ENCODE measurements around the gene SLC24A4. TPM values are rescaled to one million over a fixed set of nuclear protein-coding genes. Genes with fewer than 3 reads are reported as not detected.

Gene SLC24A4
- total RNA-seq, 1 donor from 2014 or later = 0.26 TPM

DNA sequence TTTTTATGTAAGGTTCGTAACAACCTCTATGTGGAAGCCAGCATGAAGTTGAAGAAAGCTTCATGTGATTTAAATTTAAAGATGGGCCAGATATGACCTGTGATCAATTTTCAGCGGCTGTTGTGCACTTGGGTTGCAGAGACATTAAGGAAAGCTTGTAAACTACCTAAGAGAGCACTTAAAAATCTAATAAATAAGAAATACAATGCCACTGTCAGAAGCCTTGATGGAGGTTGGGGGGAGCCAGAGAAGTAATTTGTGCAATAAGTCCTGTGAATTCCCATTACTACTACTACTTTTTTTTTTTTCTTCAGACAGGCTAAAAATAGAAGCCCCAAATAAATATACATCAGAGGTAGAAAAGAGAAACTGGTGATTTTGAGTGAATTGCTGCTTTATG is 30.3 kb upstream of the SLC24A4 start:
- TF ChIP-seq CTCF (conservative IDR thresholded peaks at IDR 0.05) = no peak
- Mint-ChIP-seq H3K27me3 (ENCODE audit: low read depth) (peaks cover 23% of the 10 kb centered on the region), H3K27ac (ENCODE audit: unreplicated experiment) (no peak overlapping the region), H3K36me3 (ENCODE audit: low read depth) (no peaks in the 10 kb centered on the region), H3K4me1 (peaks cover 2% of the 10 kb centered on the region), H3K4me3 (no peak overlapping the region), H3K9me3 (no peaks in the 10 kb centered on the region)
- DNase-seq (ENCODE audit: low read depth, low spot score) = no peak

DNA sequence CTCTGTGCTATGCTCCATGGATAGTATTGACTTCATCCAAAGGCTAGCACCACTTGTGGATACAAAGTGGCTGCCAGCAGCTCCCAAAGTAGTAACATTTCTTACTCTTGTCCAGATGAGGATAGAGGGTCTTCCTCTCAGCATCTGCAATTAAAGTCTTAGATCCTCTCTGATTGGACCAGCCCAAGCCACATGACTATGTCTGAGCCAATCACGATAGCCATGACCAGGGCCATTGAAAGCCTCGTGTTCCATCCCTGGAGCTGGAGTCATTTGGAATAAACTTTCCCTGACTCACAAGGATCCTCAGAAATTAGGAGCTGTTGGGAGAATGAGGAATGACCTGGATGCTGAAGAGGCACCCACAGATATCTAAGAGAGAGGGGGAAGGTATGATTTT is 28.5 kb upstream of the SLC24A4 start:
- Mint-ChIP-seq H3K27ac (ENCODE audit: unreplicated experiment) (no peak overlapping the region), H3K4me3 (no peak overlapping the region), H3K9me3 (no peaks in the 10 kb centered on the region), H3K27me3 (ENCODE audit: low read depth) (peaks cover 20% of the 10 kb centered on the region), H3K4me1 (peaks cover 12% of the 10 kb centered on the region), H3K36me3 (ENCODE audit: low read depth) (no peaks in the 10 kb centered on the region)
- no peak for DNase-seq (ENCODE audit: low read depth, low spot score)
- TF ChIP-seq CTCF (conservative IDR thresholded peaks at IDR 0.05) = no peak

DNA sequence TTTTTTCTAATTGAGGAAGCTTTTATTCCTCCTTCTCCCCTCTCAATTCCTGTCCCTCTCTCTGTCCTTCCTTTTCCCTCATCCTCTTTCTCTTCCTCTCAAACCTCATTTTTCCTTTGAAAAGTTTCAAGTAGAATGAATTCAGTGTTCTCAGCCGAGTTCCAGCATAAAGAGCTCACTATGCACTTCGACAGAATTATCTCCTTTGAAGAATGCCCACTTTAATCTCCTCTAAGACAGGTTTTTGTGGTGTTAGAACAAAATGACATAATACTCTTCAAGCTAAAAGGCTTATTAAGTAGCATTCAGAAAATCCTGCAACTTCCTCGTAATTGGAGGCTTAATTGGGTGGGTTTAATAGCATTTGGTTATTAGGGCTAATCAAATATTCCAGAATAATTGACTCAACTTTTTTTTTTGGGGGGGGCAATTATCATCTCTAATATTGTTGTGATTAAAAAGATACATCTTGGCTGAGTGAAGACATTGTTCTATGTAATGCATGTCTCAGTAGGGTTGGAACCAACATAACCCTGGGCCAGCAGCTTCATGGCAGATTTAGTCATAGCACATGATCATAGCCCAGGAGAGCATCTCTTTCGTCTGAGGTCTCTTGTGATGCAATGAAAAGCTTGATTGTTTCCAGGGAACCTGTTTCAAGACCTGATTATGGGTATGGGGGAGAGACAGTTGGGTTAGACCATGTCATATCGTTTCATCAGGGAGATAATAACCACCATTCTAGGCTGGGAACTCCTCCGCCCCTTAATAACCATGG is 25.0 kb upstream of the SLC24A4 start:
- H3K27ac Mint-ChIP-seq (ENCODE audit: unreplicated experiment) = no peak overlapping the region
- peaks cover 19% of the 10 kb centered on the region for H3K4me1 Mint-ChIP-seq
- DNase-seq (ENCODE audit: low read depth, low spot score) = no peak
- no peak overlapping the region for H3K4me3 Mint-ChIP-seq
- H3K27me3 Mint-ChIP-seq (ENCODE audit: low read depth) = peaks cover 14% of the 10 kb centered on the region
- TF ChIP-seq CTCF (conservative IDR thresholded peaks at IDR 0.05) = no peak
- no peaks in the 10 kb centered on the region for H3K9me3 Mint-ChIP-seq
- H3K36me3 Mint-ChIP-seq (ENCODE audit: low read depth) = no peaks in the 10 kb centered on the region

DNA sequence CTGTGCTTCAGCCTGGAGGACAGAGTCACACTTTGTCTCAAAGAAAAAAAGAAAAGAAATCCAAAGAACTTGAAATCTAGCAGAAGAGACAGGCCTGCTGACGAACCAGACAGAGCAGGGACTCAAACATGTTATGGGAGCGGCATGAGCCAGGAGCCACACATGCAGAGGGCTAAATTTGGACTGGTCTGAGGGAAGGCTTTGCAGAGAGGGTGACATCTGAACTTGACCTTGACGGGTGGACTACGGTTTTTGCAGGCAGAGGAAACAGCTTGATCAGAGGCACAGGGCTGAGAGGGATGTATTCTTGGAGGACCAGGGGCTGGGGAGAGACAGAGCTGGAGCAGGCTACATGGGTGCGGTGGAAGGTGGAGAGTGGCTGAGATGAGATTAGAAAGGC is 20.5 kb upstream of the SLC24A4 start:
- peak overlapping the region; percentile 52 for H3K27ac Mint-ChIP-seq (ENCODE audit: unreplicated experiment)
- H3K4me1 Mint-ChIP-seq = peaks cover 31% of the 10 kb centered on the region
- H3K36me3 Mint-ChIP-seq (ENCODE audit: low read depth) = no peaks in the 10 kb centered on the region
- no peak overlapping the region for H3K4me3 Mint-ChIP-seq
- H3K27me3 Mint-ChIP-seq (ENCODE audit: low read depth) = peaks cover 9% of the 10 kb centered on the region
- H3K9me3 Mint-ChIP-seq = peaks cover 2% of the 10 kb centered on the region
- no peak for TF ChIP-seq CTCF (conservative IDR thresholded peaks at IDR 0.05)
- DNase-seq (ENCODE audit: low read depth, low spot score) = no peak

GRCh38 chr14:92308716-92309115 is 14.2 kb upstream of the SLC24A4 start:
- DNase-seq (ENCODE audit: low read depth, low spot score) = no peak
- Mint-ChIP-seq H3K27ac (ENCODE audit: unreplicated experiment) (no peak overlapping the region), H3K27me3 (ENCODE audit: low read depth) (no peaks in the 10 kb centered on the region), H3K4me3 (no peak overlapping the region), H3K9me3 (peaks cover 2% of the 10 kb centered on the region), H3K36me3 (ENCODE audit: low read depth) (no peaks in the 10 kb centered on the region), H3K4me1 (peaks cover 21% of the 10 kb centered on the region)
- no peak for TF ChIP-seq CTCF (conservative IDR thresholded peaks at IDR 0.05)
